HG03045 (cell line): Measurements from ENCODE around the gene TMEM174.

Source experiments
- ATAC-seq: cut with Tn5 transposase; IDR thresholded peaks from one replicate; pipeline ENCODE4 v1.9.1; 2021; ENCODE audit warnings: mild to moderate bottlenecking, moderate library complexity; ENCODE audit not compliant: unreplicated experiment

The TMEM174 gene

GRCh38 chr5:73172951-73173350 lies at the start of gene TMEM174:
TMEM174 (plus strand) TSS chr5:73173193; CDS start chr5:73173244, 51 bp downstream.
- ATAC-seq, result no peak

- ATAC-seq, result no peak
Observed at GRCh38 chr5:73125289-73125688, 47.7 kb upstream of the TMEM174 start.

- no peak for ATAC-seq
Observed at GRCh38 chr5:73126381-73126780, 46.6 kb upstream of the TMEM174 start.

- ATAC-seq, result no peak
Observed at GRCh38 chr5:73126957-73127356, 46.0 kb upstream of the TMEM174 start.

- ATAC-seq, result no peak
Observed at GRCh38 chr5:73129143-73129542, 43.9 kb upstream of the TMEM174 start.

- no peak for ATAC-seq
Observed at GRCh38 chr5:73130811-73131210, 42.2 kb upstream of the TMEM174 start.

GRCh38 chr5:73131711-73132425 lies 41.1 kb upstream of the TMEM174 start:
- no peak for ATAC-seq

GRCh38 chr5:73132759-73133158 lies 40.2 kb upstream of the TMEM174 start:
- no peak for ATAC-seq

- no peak for ATAC-seq
Observed at GRCh38 chr5:73135021-73135420, 38.0 kb upstream of the TMEM174 start.

- no peak for ATAC-seq
Observed at GRCh38 chr5:73135429-73136054, 37.5 kb upstream of the TMEM174 start.

- no peak for ATAC-seq
Observed at GRCh38 chr5:73136055-73136562, 36.9 kb upstream of the TMEM174 start.

GRCh38 chr5:73137563-73138530 lies 35.1 kb upstream of the TMEM174 start:
- ATAC-seq, result no peak

GRCh38 chr5:73139485-73139884 lies 33.5 kb upstream of the TMEM174 start:
- no peak for ATAC-seq

GRCh38 chr5:73140801-73141200 lies 32.2 kb upstream of the TMEM174 start:
- ATAC-seq, result no peak

- no peak for ATAC-seq
Observed at GRCh38 chr5:73142035-73142434, 31.0 kb upstream of the TMEM174 start.

- ATAC-seq, result no peak
Observed at GRCh38 chr5:73143716-73144115, 29.3 kb upstream of the TMEM174 start.

GRCh38 chr5:73149540-73149939 lies 23.5 kb upstream of the TMEM174 start:
- ATAC-seq, result no peak

GRCh38 chr5:73150876-73151275 lies 22.1 kb upstream of the TMEM174 start:
- no peak for ATAC-seq

GRCh38 chr5:73151766-73152410 lies 21.1 kb upstream of the TMEM174 start:
- ATAC-seq, result no peak
